Stimulated activated CD4-positive, alpha-beta T cell treated with anti-CD3 and anti-CD28 coated beads, Interleukin-1b, Interleukin-23, amount 100 ng/mL, for 1 hour (primary cell): Measurements from ENCODE around the gene PSMB8.

Source experiments
- DNase-seq, 2 donors: peaks; one replicate each; pipeline ENCODE4 v3.0.0-alpha.2; 2020; ENCODE audit warnings: low read depth in 2 of 2

The PSMB8 gene

DNA sequence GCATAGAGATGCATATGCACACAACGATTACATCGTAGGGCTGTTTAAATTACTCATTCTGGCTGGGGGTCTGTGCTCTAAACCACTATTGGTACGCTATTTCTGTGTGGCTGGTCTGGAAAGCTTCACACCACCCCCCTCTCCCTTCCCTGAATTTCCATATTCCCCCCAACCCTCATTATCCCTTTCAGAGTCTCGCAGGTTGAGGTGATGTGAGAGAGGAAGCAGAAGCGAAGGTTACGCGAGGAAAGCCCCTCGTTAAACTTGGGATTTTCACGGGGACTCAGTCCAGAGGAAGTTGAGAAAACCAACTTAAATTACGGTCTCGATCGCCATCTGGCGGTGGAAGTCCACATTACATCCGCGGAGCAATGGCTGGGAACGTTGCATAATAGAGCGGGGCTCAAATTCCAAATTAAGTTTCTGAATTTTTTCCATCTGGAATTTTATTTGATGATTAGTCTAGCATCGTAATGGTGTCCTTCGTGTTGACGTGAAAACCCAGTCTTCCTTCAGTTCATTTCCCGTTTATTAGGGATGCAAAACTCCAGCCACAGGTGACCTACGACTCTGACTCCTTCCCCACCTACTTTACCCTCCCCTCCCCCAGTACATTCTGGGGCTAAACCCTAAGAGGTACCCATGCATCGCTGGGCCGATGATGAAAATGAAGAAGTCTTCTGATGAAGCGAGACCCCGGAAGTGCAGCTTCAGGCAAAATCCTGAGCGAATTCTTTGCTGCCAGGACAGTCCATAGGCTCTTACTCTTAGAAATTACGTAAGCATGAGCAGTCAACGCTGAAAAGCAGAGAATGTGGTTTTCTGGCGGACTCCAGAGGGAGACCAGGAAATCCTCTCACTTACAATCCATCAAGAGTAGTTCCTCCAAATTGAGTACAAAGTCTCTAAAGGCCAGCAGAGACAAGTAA lies 46.7 kb downstream of the PSMB8 start:
- DNase-seq: peak; percentile 48 to 81

- no peak for DNase-seq
Measured at GRCh38 chr6:32794510-32794909, 49.3 kb downstream of the PSMB8 start.

GRCh38 chr6:32792901-32793435 lies 50.9 kb downstream of the PSMB8 start:
- no peak for DNase-seq
